Mesothelial cell of epicardium (in vitro differentiated cells): Measurements from ENCODE around the gene SELENOP. TPM values are rescaled to one million over a fixed set of nuclear protein-coding genes. Genes with fewer than 3 reads are reported as not detected.

Experiments used
- DNase-seq, 2 experiments: peaks; one replicate each; pipeline ENCODE4 v3.0.0; 2021; ENCODE audit warnings: low spot score in 2 of 2; ENCODE audit not compliant: unreplicated experiment in 2 of 2
- H3K27ac Mint-ChIP-seq: 2 replicates; pipeline ENCODE4 v1.8.0; 2021; ENCODE audit warnings: mixed read lengths
- H3K27me3 Mint-ChIP-seq: 2 replicates; pipeline ENCODE4 v1.8.0; 2021; ENCODE audit warnings: low read depth, mixed read lengths
- H3K36me3 Mint-ChIP-seq: 2 replicates; pipeline ENCODE4 v1.8.0; 2021; ENCODE audit warnings: mixed read lengths
- H3K4me1 Mint-ChIP-seq: 2 replicates; pipeline ENCODE4 v1.8.0; 2021; ENCODE audit warnings: mixed read lengths
- H3K4me3 Mint-ChIP-seq: 2 replicates; pipeline ENCODE4 v1.8.0; 2021; ENCODE audit warnings: mild to moderate bottlenecking, moderate library complexity, mixed read lengths
- H3K9me3 Mint-ChIP-seq: 2 replicates; pipeline ENCODE4 v1.8.0; 2021; ENCODE audit warnings: mixed read lengths
- CTCF ChIP-seq: fragments of 200-600 bp; sonication (generic); IDR thresholded peaks from one replicate; pipeline ENCODE4 v1.5.0; 2021; ENCODE audit warnings: antibody characterized with exemption; ENCODE audit not compliant: unreplicated experiment
- total RNA-seq: library from RNA; stranded (reverse); gene quantifications from 3 replicates; pipeline ENCODE4 v1.2.1, GENCODE V29; 2021

SELENOP gene, protein sequence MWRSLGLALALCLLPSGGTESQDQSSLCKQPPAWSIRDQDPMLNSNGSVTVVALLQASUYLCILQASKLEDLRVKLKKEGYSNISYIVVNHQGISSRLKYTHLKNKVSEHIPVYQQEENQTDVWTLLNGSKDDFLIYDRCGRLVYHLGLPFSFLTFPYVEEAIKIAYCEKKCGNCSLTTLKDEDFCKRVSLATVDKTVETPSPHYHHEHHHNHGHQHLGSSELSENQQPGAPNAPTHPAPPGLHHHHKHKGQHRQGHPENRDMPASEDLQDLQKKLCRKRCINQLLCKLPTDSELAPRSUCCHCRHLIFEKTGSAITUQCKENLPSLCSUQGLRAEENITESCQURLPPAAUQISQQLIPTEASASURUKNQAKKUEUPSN
- total RNA-seq = 84.5 to 95.8 TPM (median 86.9 TPM) in 3 replicates

- Mint-ChIP-seq H3K27ac (peak within 1 kb of the TSS; percentile 94), H3K4me1 (peaks cover 43% of the 10 kb centered on the region), H3K9me3 (no peaks in the 10 kb centered on the region), H3K27me3 (no peaks in the 10 kb centered on the region), H3K36me3 (peaks cover 2% of the 10 kb centered on the region), H3K4me3 (peak within 1 kb of the TSS; percentile 82)
- no peak for DNase-seq
- no peak for TF ChIP-seq CTCF
These were observed at the start of gene SELENOP for GRCh38 chr5:42811591-42812446. Gene SELENOP (minus strand): TSS chr5:42811892. CDS start chr5:42808353, 3,539 bp downstream.

GRCh38 chr5:42858687-42859086 is 47.0 kb upstream of the SELENOP start:
- no peaks in the 10 kb centered on the region for H3K36me3 Mint-ChIP-seq
- H3K9me3 Mint-ChIP-seq = peaks cover 29% of the 10 kb centered on the region
- DNase-seq = no peak
- TF ChIP-seq CTCF = no peak
- peak overlapping the region; percentile 23 for H3K27ac Mint-ChIP-seq
- peaks cover 18% of the 10 kb centered on the region for H3K4me1 Mint-ChIP-seq
- no peaks in the 10 kb centered on the region for H3K27me3 Mint-ChIP-seq
- no peak overlapping the region for H3K4me3 Mint-ChIP-seq

- H3K36me3 Mint-ChIP-seq = no peaks in the 10 kb centered on the region
- no peak for DNase-seq
- H3K9me3 Mint-ChIP-seq = peaks cover 29% of the 10 kb centered on the region
- no peaks in the 10 kb centered on the region for H3K27me3 Mint-ChIP-seq
- no peak overlapping the region for H3K4me3 Mint-ChIP-seq
- H3K4me1 Mint-ChIP-seq = peaks cover 23% of the 10 kb centered on the region
- H3K27ac Mint-ChIP-seq = no peak overlapping the region
- no peak for TF ChIP-seq CTCF
These were observed 46.4 kb upstream of the SELENOP start for GRCh38 chr5:42858031-42858643.

- H3K27me3 Mint-ChIP-seq = no peaks in the 10 kb centered on the region
- TF ChIP-seq CTCF = no peak
- H3K9me3 Mint-ChIP-seq = peaks cover 15% of the 10 kb centered on the region
- H3K27ac Mint-ChIP-seq = no peak overlapping the region
- H3K4me3 Mint-ChIP-seq = no peak overlapping the region
- no peaks in the 10 kb centered on the region for H3K36me3 Mint-ChIP-seq
- DNase-seq = no peak
- peaks cover 28% of the 10 kb centered on the region for H3K4me1 Mint-ChIP-seq
These were observed 44.1 kb upstream of the SELENOP start for GRCh38 chr5:42855811-42856210.

DNA sequence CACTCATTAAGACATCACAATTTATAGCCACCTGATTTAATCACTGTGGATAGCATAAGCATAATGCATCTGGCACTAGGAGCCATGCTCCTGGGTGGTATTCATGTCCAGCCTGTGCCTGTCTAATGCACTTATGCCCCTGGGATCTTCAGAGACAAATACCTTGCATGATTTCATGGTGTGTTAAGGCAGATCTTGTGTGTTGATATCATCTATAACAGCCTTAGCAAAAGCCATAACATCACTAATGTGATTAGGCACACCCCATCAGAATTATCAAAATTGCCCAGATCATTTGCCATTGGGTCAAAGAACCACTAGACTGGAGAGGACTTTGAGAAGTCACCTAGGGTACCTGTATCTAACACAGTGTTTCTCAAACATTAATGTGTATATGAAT is 43.7 kb upstream of the SELENOP start:
- Mint-ChIP-seq H3K9me3 (peaks cover 11% of the 10 kb centered on the region), H3K4me1 (peaks cover 28% of the 10 kb centered on the region), H3K36me3 (no peaks in the 10 kb centered on the region), H3K27me3 (no peaks in the 10 kb centered on the region), H3K4me3 (no peak overlapping the region), H3K27ac (no peak overlapping the region)
- no peak for DNase-seq
- no peak for TF ChIP-seq CTCF
